Astrocyte of the spinal cord (primary cell): ENCODE data around the gene HCN2.
"Not testable (repeated sequence)": the region's sequence is repeated elsewhere in the genome, so short reads cannot be mapped to it uniquely, and the experiment has no call there.

Experiments used
- DNase-seq: peaks from one replicate; pipeline ENCODE4 v3.0.0; 2011; ENCODE audit warnings: low read depth, low spot score
- H3K4me3 ChIP-seq: 2 replicates; pipeline ENCODE4 v1.5.1; 2011; ENCODE audit warnings: low read depth, mild to moderate bottlenecking, low read length, moderate library complexity
- CTCF ChIP-seq: IDR thresholded peaks from 2 replicates; pipeline ENCODE4 v1.5.1; 2012; ENCODE audit warnings: low read depth, mild to moderate bottlenecking, low read length, inconsistent platforms
- in situ Hi-C: cut with HindIII; loops from 2 replicates; pipeline ENCODE4 v1.10.0; 2017; ENCODE audit warnings: low sequenced_read_pairs

HCN2 gene

DNA sequence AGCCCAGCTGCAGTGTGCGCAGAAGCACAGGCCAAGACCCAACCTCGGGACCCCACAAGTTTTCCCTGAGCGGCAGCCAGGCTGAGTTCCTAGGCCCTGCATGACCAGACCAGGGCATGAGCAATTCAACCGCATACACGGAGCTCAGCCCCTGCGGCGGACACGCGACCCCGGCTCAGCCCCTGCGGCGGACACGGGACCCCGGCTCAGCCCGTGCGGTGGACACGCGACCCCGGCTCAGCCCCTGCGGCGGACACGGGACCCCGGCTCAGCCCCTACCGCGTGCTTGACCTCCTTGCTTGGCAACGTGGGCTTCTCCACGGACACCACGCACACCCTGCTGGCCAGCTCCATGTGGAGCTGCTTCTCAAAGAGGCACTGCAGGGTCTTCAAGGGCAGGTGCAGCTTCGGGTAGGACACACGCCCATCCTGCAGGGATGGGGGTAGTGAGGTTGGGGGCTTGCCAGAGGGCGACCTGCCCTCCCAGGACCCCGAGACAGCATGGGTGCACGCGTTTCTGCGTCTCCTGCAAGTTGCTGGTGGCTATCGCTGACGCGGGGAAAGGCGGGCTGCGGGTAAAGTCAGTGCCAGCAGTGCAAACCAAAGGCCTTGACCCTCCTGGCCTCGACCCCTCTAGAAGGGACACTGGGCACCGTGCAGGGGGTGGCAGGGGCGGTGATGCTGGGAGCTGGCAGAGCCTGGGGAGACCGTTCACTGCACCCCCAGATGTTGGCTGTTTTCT, 33.7 kb downstream of the HCN2 start:
- no peak for DNase-seq
- TF ChIP-seq CTCF: no peak
- no peak overlapping the region for H3K4me3 ChIP-seq
- in situ Hi-C loops: no loop called here

DNA sequence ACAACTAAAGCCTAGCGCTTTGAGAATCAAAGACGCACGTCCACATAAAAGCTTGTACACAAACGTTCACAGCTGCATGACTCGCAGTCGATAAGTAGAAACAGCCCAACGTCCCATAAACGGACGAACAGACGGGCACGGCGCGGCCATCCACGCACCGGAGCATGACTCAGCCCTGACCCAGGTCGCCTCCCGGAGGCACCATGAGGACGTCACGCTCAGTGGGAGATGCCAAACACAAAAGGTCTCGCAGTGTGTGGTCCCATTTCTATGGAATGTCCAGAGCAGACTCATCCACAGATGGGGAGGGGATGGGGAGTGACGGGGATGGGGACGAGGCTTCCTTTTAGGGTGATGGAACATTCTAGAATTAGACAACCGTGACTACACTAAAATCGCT, 34.3 kb downstream of the HCN2 start:
- H3K4me3 ChIP-seq: no peak overlapping the region
- no peak for TF ChIP-seq CTCF
- DNase-seq: peak; percentile 99
- in situ Hi-C loops: no loop called here

GRCh38 chr19:624433-625109, 34.9 kb downstream of the HCN2 start:
- H3K4me3 ChIP-seq: no peak overlapping the region
- in situ Hi-C loops: no loop called here
- no peak for DNase-seq
- no peak for TF ChIP-seq CTCF

- TF ChIP-seq CTCF: no peak
- no peak for DNase-seq
- no peak overlapping the region for H3K4me3 ChIP-seq
- in situ Hi-C loops: no loop called here
Observed at GRCh38 chr19:625257-625656, 35.6 kb downstream of the HCN2 start.

DNA sequence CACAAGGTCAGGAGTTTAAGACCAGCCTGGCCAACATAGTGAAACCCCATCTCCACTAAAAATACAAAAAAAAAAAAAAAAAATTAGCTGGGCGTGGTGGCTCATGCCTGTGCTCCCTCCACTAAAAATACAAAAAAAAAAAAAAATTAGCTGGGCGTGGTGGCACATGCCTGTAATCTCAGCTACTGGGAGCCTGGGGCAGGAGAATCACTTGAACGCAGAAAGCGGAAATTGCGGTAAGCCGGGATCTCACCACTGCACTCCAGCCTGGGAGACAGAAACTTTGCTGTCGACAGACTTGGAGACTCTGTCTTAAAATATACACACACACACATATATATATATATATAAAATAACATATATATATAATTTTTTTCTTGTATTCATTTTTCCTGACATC, 36.9 kb downstream of the HCN2 start:
- H3K4me3 ChIP-seq, in situ Hi-C loops, DNase-seq: not testable (repeated sequence)

- no peak overlapping the region for H3K4me3 ChIP-seq
- in situ Hi-C loops: no loop called here
- TF ChIP-seq CTCF: peak; percentile 51
- DNase-seq: no peak
Observed at GRCh38 chr19:628168-628567, 38.5 kb downstream of the HCN2 start.

GRCh38 chr19:629515-629914, 39.8 kb downstream of the HCN2 start:
- H3K4me3 ChIP-seq, in situ Hi-C loops, DNase-seq: not testable (repeated sequence)
